AG04449 (cell line): ENCODE measurements around the gene TBCA.
"Not testable (repeated sequence)": the region's sequence is repeated elsewhere in the genome, so short reads cannot be mapped to it uniquely, and the experiment has no call there.

ENCODE experiments used
- CTCF ChIA-PET: fragments of 350-600 bp; formaldehyde crosslinking; extraction: SDS; loops from one replicate; lab custom pipeline; 2021; ENCODE audit warnings: antibody characterized with exemption; lab: Yijun Ruan, JAX
- POLR2A ChIA-PET: fragments of 400-600, 350-600 bp; formaldehyde crosslinking; extraction: SDS; loops from one replicate; lab custom pipeline; 2020; ENCODE audit warnings: antibody characterized with exemption, inconsistent platforms; lab: Yijun Ruan, JAX
- DNase-seq: peaks from one replicate; pipeline ENCODE4 v3.0.0-alpha.2; 2010; ENCODE audit warnings: low read depth, low spot score
- H3K4me3 ChIP-seq: 2 replicates; pipeline ENCODE4 v1.5.1; 2011; ENCODE audit warnings: low read depth, mild to moderate bottlenecking, control low read depth, low read length
- TF ChIP-seq, protein P1 (sequence below): IDR thresholded peaks from one replicate; pipeline ENCODE4 v1.5.1; 2011; ENCODE audit warnings: mild to moderate bottlenecking, moderate library complexity, low read length, control low read depth, inconsistent platforms; ENCODE audit not compliant: insufficient read depth; ENCODE audit errors: missing control alignments

The TBCA gene

GRCh38 chr5:77768978-77769377 lies 7.2 kb downstream of the TBCA start:
- no peak for DNase-seq
- TF ChIP-seq, protein P1, sequence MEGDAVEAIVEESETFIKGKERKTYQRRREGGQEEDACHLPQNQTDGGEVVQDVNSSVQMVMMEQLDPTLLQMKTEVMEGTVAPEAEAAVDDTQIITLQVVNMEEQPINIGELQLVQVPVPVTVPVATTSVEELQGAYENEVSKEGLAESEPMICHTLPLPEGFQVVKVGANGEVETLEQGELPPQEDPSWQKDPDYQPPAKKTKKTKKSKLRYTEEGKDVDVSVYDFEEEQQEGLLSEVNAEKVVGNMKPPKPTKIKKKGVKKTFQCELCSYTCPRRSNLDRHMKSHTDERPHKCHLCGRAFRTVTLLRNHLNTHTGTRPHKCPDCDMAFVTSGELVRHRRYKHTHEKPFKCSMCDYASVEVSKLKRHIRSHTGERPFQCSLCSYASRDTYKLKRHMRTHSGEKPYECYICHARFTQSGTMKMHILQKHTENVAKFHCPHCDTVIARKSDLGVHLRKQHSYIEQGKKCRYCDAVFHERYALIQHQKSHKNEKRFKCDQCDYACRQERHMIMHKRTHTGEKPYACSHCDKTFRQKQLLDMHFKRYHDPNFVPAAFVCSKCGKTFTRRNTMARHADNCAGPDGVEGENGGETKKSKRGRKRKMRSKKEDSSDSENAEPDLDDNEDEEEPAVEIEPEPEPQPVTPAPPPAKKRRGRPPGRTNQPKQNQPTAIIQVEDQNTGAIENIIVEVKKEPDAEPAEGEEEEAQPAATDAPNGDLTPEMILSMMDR, result no peak
- ChIA-PET CTCF (interaction anchor here (1.1 kb wide), 1 partner anchor 60 kb away, joined by 3 read pairs; no protein-coding TSS in a partner anchor), POLR2A (no interaction called here)
- no peak overlapping the region for H3K4me3 ChIP-seq

DNA sequence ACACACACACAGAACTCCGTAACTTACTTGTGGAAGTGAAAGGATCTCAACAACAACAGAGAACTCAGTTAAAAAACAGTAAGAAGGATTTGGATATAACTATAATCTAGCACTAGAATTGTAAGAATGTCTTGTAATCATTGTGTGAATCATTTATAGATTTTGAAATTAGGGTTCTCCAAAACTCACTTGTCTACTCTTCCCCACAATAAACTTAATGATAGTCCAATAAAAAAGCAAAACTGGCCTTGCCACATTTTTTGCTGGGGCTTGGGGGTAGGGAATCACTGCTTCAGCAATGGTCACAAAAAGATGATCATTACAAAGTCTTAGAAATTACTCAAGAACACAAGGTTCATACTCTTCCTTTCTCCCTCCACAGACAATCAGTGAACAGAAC lies 8.8 kb downstream of the TBCA start:
- POLR2A ChIA-PET, result no interaction called here

DNA sequence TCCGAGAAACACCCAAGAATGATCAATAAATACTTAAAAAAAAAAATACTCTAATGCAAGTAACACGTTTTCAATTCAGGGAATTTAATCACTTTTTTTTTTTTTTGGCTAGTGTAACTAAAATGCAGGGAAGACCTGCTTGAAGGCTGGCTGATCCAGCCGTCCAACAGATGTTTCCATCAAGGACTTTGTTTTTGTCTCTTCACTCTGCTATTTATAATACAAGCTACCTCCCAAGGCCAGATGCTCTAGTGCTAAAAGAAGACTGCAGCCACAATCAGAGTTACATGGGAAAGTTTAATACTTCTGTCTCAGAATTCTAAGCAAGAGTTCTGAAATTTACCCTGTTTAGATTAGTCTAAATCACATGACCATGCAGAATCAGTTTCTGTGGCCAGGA lies 14.5 kb downstream of the TBCA start:
- DNase-seq, result no peak
- no peak overlapping the region for H3K4me3 ChIP-seq
- ChIA-PET POLR2A (no interaction called here), CTCF (no interaction called here)
- TF ChIP-seq, protein P1, result no peak

More for the DNA sequence above, 8.8 kb downstream of the TBCA start:
- TF ChIP-seq, protein P1, result no peak
- CTCF ChIA-PET, result no interaction called here
- no peak for DNase-seq
- no peak overlapping the region for H3K4me3 ChIP-seq

DNA sequence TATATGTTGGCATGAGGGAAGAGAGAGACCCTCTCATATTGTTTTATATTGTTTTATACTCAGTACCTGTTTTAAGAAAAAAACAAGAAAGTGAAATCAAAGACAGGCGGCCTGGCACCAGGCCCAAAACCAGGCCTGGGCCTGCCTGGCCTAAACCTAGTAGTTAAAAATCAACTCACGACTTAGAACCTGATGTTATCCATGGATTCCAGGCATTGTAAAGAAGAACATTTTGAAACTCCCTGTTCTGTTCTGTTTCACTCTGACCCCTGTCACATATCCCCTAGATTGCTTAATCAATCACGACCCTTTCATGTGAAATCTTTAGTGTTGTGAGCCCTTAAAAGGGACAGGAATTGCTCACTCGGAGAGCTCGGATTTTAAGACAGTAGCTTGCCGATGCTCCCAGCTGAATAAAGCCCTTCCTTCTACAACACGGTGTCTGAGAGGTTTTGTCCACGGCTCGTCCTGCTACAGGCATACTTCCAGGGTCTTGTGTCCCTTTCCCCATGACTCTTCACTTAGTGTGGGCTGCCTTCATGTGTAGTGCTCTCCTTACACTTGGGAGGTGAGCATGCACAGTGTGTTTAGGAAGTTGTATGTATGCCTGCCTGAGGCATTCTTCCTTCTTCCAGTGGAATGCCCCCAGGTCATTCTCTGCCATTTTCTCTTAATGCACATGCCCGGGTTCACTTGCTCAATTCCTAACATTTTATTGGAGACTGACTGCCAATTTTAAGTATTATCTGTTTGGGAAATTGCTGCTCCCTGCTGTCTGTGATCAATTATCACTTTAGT lies 17.8 kb downstream of the TBCA start:
- ChIA-PET POLR2A (no interaction called here), CTCF (no interaction called here)
- no peak for DNase-seq
- H3K4me3 ChIP-seq, result no peak overlapping the region
- TF ChIP-seq, protein P1, result no peak

GRCh38 chr5:77751328-77752023 lies 24.7 kb downstream of the TBCA start:
- CTCF ChIA-PET, result no interaction called here
- H3K4me3 ChIP-seq, result no peak overlapping the region

DNA sequence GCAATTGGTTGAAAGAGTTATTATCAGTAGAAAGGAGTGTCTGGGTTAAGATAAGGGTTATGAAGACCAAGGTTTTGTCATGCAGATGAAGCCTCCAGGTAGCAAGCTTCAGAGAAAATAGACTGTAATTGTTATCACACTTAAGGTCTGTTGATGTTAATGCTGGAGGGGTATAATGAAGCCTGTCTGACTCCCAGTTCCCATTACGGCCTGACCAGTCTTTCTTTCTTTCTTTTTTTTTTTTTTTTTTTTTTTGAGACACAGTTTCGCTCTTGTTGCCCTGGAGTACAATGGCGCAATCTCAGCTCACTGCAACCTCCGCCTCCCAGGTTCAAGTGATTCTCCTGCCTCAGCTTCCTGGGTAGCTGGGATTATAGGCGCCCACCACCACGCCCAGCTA lies 25.2 kb downstream of the TBCA start:
- CTCF ChIA-PET, DNase-seq, POLR2A ChIA-PET, H3K4me3 ChIP-seq: not testable (repeated sequence)

More at GRCh38 chr5:77751328-77752023, 24.7 kb downstream of the TBCA start:
- POLR2A ChIA-PET, result no interaction called here
- TF ChIP-seq, protein P1, result no peak
- DNase-seq, result no peak
